ENCODE data around the gene HSD17B12.
"Not testable (repeated sequence)": the region's sequence is repeated elsewhere in the genome, so short reads cannot be mapped to it uniquely, and the experiment has no call there.

The HSD17B12 gene

GRCh38 chr11:43747130-43747802 is 66.7 kb downstream of the HSD17B12 start:
- no peak for DNase-seq (ENCODE audit: low read depth)

GRCh38 chr11:43748095-43748494 is 67.6 kb downstream of the HSD17B12 start:
- no peak for DNase-seq (ENCODE audit: low read depth)

GRCh38 chr11:43751726-43752125 is 71.2 kb downstream of the HSD17B12 start:
- DNase-seq (ENCODE audit: low read depth) = no peak

- DNase-seq (ENCODE audit: low read depth) = no peak
Measured at GRCh38 chr11:43756575-43756974, 76.0 kb downstream of the HSD17B12 start.

- DNase-seq (ENCODE audit: low read depth) = no peak
Measured at GRCh38 chr11:43758927-43759326, 78.4 kb downstream of the HSD17B12 start.

- DNase-seq (ENCODE audit: low read depth) = no peak
Measured at GRCh38 chr11:43760902-43761301, 80.4 kb downstream of the HSD17B12 start.

- DNase-seq (ENCODE audit: low read depth) = no peak
Measured at GRCh38 chr11:43765194-43765593, 84.7 kb downstream of the HSD17B12 start.

- DNase-seq (ENCODE audit: low read depth) = not testable (repeated sequence)
Measured at GRCh38 chr11:43768654-43769053, 88.1 kb downstream of the HSD17B12 start.

- DNase-seq (ENCODE audit: low read depth) = no peak
Measured at GRCh38 chr11:43770173-43770572, 89.6 kb downstream of the HSD17B12 start.

GRCh38 chr11:43772733-43773132 is 92.2 kb downstream of the HSD17B12 start:
- DNase-seq (ENCODE audit: low read depth) = no peak

GRCh38 chr11:43774786-43775185 is 94.2 kb downstream of the HSD17B12 start:
- DNase-seq (ENCODE audit: low read depth) = no peak

GRCh38 chr11:43779306-43779705 is 98.8 kb downstream of the HSD17B12 start:
- no peak for DNase-seq (ENCODE audit: low read depth)

- no peak for DNase-seq (ENCODE audit: low read depth)
Measured at GRCh38 chr11:43784301-43784700, 103.8 kb downstream of the HSD17B12 start.

- no peak for DNase-seq (ENCODE audit: low read depth)
Measured at GRCh38 chr11:43784866-43785265, 104.3 kb downstream of the HSD17B12 start.

GRCh38 chr11:43785318-43785717 is 104.8 kb downstream of the HSD17B12 start:
- no peak for DNase-seq (ENCODE audit: low read depth)

GRCh38 chr11:43786016-43786415 is 105.5 kb downstream of the HSD17B12 start:
- DNase-seq (ENCODE audit: low read depth) = no peak

GRCh38 chr11:43787824-43788223 is 107.3 kb downstream of the HSD17B12 start:
- DNase-seq (ENCODE audit: low read depth) = no peak

GRCh38 chr11:43788421-43788820 is 107.9 kb downstream of the HSD17B12 start:
- DNase-seq (ENCODE audit: low read depth) = no peak

- no peak for DNase-seq (ENCODE audit: low read depth)
Measured at GRCh38 chr11:43789700-43790443, 109.3 kb downstream of the HSD17B12 start.

GRCh38 chr11:43790444-43790794 is 109.9 kb downstream of the HSD17B12 start:
- no peak for DNase-seq (ENCODE audit: low read depth)

- DNase-seq (ENCODE audit: low read depth) = no peak
Measured at GRCh38 chr11:43797337-43797736, 116.8 kb downstream of the HSD17B12 start.

- DNase-seq (ENCODE audit: low read depth) = no peak
Measured at GRCh38 chr11:43797866-43798265, 117.3 kb downstream of the HSD17B12 start.

GRCh38 chr11:43802509-43802908 is 122.0 kb downstream of the HSD17B12 start:
- DNase-seq (ENCODE audit: low read depth) = no peak

GRCh38 chr11:43803766-43804165 is 123.2 kb downstream of the HSD17B12 start:
- DNase-seq (ENCODE audit: low read depth) = no peak
